Right lung (tissue), 5 donors: ENCODE data around the gene CAPN1. TPM values are rescaled to one million over a fixed set of nuclear protein-coding genes. Genes with fewer than 3 reads are reported as not detected.

ENCODE experiments used
- DNase-seq, 2 donors: peaks; one replicate each; pipeline ENCODE4 v3.0.0-alpha.2; 2013
- polyA plus RNA-seq, 5 donors: library from polyadenylated mRNA; unstranded; fragments of 120-200 nt; gene quantifications; one replicate each; pipeline versions ENCODE4 v1.2.1 to v1.2.3, GENCODE V29; 2013; ENCODE audit warnings: inconsistent platforms in 1 of 5, low replicate concordance in 1 of 5; ENCODE audit not compliant: insufficient read length in 5 of 5, insufficient read depth in 1 of 5

The CAPN1 gene
- polyA plus RNA-seq, 5 donors: 60.7 to 100 (median 86.2) TPM

DNA sequence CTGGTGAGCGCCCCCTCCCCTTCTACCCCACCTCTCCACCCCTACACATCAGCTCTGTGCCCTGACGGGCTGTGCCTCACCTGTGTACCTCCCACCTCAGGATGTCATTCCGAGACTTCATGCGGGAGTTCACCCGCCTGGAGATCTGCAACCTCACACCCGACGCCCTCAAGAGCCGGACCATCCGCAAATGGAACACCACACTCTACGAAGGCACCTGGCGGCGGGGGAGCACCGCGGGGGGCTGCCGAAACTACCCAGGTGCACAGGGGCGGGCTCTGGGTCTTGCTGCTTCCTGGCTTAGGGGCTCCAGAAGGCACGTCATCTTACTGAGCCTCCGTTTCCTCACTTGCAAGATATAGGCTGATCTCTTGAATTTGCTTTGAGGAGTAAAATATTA is 6.8 kb downstream of the CAPN1 start:
- DNase-seq: no peak

- DNase-seq: no peak
These were observed 7.5 kb downstream of the CAPN1 start for GRCh38 chr11:65189191-65189590.

- DNase-seq: no peak
These were observed 12.8 kb downstream of the CAPN1 start for GRCh38 chr11:65194564-65194963.

GRCh38 chr11:65204143-65204542 is 22.4 kb downstream of the CAPN1 start:
- DNase-seq: no peak

- no peak for DNase-seq
These were observed 23.2 kb downstream of the CAPN1 start for GRCh38 chr11:65204646-65205601.

GRCh38 chr11:65205602-65205967 is 23.9 kb downstream of the CAPN1 start:
- DNase-seq: no peak

- no peak for DNase-seq
These were observed 24.7 kb downstream of the CAPN1 start for GRCh38 chr11:65206441-65206841.

- DNase-seq: no peak
These were observed 25.2 kb downstream of the CAPN1 start for GRCh38 chr11:65206901-65207300.

- no peak for DNase-seq
These were observed 26.4 kb downstream of the CAPN1 start for GRCh38 chr11:65207918-65208784.

DNA sequence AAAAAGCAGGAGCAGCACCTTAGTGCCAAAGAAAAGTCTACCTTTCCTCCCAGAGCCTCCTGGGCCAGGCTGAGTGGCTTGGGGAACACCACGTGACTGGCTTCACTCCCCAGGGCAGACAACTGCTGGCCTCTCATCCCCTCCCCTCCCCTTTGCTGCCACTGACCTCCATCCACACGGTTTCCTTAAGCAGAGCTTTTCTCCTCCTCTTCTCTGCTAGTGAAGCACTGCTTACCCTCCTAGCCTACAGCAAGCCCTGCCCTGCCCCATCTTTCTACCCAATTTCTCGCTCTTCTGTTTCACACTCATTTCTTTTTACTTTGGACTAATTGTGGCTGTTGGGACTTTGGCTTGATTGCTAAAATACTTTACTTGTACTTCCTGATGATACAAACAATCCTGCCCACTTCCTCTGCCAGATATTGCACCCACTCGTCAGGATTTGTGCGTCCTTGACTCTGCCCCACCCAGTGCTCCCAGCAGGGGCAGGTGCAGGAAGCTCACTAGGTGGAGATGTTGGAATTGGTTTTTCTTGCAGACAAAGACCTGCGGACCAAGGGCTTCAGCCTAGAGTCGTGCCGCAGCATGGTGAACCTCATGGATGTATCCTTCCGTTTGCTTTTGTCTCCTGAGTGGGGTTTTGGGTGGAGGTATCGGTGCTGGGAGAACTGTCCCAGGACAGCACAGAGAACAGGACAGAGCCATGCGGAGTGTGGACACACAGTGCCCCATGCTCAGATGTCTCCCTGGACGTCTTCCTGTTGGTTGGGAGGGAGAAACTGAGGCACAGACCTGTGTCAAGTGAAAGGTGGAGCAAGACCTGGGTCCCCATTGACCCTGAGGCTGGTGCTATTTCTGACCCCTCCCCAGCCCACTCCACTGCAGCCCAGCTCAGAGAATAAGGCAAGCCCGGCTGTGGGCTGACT is 27.3 kb downstream of the CAPN1 start:
- DNase-seq: no peak

- DNase-seq: no peak
These were observed 28.1 kb downstream of the CAPN1 start for GRCh38 chr11:65209711-65210360.

DNA sequence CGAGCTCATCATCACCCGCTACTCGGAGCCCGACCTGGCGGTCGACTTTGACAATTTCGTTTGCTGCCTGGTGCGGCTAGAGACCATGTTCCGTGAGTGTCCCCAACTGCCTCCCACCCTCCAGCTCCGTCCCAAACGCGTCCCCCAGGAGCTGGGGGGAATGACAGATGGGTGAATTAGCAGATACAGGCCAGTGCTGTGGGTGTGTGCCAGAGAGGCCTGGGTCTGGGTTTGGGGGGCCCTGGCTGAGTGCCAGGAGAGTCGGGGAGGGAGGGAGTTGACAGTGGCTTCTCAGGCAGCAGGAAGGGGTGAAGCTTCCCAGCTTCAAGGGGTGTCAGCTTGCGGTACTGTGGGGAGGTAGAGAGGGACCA is 28.6 kb downstream of the CAPN1 start:
- no peak for DNase-seq

GRCh38 chr11:65210748-65211147 is 29.0 kb downstream of the CAPN1 start:
- no peak for DNase-seq

- DNase-seq: no peak
These were observed 29.8 kb downstream of the CAPN1 start for GRCh38 chr11:65211293-65212105.

DNA sequence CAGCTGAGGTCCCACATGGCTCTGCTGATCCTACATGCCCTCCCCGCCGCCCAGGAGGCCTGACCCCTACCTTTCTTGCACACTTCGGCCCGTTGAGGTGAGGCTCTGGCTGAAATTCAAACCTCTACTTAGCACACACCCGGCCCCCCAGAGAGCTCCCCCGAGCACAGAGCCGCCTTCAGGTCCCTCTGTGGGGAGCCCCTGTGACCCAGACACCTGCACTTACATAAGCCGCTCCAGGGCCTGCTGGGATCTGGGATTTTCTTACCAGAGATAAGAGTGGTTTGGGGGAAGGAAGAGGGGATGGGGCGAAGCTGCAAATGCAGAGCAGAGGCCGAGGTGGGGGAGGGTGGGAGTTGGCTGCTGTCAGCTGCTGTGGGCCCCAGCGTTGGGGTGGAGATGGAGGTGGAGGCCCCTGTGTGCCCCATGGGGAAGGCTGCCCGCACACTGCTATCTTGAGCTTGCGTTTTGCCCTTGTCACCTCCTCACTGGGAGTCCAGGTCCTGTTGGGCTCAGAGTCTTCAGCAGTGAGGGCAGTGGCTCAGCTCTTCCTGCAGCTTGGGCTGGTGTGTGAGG is 30.6 kb downstream of the CAPN1 start:
- DNase-seq: no peak

DNA sequence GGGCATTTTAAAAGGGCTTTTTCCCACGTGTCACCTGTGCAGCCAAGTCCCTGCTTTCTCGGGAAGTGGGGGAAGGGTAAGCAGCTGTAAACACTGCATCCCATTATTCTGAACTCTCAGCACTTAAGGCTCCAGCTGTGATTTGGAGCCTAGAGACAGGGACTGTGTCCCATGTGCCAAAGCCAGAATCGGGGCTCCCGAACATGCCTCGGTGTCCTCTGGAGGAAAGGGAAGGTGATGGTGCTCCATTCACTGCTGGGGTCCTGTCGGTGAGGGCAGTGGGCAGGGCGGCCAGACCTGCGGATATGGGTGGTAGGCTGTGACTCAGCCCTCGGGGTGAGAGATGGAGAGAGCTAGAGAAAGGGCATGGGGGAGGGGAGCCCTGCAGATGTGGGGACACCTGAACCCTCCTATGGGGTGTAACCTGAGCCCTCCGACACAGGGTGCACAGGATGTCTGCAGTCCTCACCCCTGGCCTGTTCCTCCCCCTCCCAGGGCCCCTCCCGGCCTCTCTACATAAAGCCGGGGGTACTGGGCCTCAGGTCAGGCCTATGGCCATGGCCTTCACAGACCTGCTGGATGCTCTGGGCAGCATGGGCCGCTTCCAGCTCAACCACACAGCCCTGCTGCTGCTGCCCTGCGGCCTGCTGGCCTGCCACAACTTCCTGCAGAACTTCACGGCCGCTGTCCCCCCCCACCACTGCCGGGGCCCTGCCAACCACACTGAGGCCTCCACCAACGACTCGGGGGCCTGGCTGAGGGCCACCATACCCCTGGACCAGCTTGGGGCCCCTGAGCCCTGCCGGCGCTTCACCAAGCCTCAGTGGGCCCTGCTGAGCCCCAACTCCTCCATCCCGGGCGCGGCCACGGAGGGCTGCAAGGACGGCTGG is 31.8 kb downstream of the CAPN1 start:
- no peak for DNase-seq

DNA sequence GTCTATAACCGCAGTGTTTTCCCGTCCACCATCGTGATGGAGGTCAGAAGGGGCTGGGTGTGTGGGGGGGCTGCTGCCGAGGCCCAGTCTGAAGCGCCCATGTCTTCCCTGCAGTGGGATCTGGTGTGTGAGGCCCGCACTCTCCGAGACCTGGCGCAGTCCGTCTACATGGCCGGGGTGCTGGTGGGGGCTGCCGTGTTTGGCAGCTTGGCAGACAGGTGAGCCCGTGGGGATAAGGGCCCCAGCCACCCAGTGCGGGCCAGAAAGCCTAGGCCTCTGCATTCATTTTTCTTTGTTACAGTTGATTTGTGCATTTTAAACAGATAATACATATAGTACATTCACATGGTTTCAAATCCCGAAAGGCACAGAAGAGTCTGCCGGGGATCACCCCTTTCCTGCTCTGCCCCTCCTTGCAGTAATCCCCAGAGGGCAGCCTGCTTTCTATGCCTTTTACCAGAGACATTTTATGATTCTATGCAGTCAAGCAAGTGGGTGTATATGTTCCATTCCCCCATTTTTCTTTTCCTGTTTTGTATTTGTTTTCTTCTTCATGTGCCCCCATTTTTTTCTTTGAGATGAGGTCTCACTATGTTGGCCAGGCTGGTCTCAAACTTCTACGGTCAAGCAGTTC is 32.6 kb downstream of the CAPN1 start:
- no peak for DNase-seq

GRCh38 chr11:65215441-65216076 is 33.8 kb downstream of the CAPN1 start:
- DNase-seq: no peak
